GM19035 (cell line): ENCODE measurements around the gene GABBR2.

ENCODE experiments used
- ATAC-seq: cut with Tn5 transposase; IDR thresholded peaks from one replicate; pipeline ENCODE4 v1.9.1; 2021; ENCODE audit not compliant: unreplicated experiment

Gene GABBR2

GRCh38 chr9:98413084-98413483 is 295.7 kb downstream of the GABBR2 start:
- no peak for ATAC-seq

DNA sequence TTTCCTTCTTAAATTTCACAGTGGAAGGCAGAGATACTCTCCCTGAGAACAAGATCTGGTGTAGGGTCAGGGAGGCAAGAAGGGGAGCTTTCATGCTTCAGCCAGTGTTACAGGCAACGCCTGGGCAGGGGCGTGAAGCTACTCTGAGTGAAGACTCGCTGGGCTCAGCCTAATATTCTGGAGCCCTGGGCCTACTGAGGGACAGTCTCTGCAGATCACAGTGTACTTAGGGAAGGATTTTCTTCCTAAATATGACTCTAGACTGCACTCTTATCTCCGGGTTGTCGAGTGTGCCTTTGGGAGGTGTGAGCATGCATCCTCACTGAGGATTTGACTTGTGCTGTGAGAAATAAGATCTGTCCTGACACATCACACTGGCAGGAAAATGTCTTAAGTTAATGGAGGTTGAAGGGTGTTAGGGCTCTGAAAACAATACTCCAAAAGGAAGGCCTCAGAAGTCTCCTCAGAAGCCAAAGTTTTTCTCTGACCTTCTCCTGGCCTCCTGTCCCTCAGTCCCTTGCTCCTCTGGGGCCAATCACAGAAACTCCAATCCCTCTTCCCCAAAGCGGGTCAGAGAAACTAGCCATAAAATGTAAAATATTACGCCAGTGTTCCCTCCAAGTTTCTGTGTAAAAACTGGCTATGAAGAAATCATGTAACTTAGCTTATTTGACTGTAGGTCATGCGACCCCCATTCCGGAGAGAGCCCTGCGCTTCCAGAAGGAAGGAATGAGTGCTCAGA is 296.5 kb downstream of the GABBR2 start:
- ATAC-seq = no peak

DNA sequence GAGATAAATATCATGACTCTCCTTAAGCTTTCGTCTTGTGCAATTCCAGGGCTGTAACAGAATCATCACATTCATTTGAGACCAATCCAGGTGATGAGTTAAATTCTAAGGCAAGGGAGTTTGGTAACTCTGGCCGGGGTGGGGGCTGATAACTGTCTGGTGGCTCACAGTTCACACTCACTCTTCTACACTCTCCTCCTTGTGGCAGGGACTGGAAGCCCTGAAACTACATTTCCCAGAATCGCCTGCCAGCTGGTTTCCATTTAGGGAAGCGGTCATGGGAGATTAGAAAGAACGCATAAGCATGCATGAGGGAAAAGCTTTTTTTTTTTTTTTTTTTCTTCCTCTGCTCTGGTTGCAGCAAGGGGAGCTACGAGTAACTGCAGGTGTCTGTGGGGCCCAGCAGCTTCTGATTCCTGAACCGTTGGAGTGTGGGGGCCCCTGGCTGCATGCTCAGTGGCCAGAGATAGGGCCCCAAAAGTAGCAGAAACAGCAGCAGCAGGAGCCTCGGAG is 298.5 kb downstream of the GABBR2 start:
- no peak for ATAC-seq

GRCh38 chr9:98409719-98410118 is 299.0 kb downstream of the GABBR2 start:
- ATAC-seq = no peak

DNA sequence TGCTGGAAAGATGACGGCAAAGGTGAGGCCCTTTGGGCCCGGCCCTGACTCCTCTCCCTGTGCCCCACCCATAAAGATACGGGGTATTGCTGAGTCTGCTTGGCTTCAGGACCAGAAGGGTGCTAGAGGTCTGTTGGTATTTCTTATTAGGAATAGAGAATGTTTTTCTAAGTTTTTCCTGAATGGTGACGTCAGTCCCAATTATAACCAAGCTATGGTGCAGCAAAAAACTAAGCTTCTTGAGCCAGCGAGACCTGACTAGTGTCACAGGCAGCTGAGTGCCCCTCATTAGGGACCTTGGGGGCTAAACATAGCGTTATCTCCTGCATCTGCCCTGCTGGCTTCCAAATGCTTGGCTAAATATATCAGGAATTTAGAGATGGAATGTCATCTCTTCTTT is 302.3 kb downstream of the GABBR2 start:
- ATAC-seq = no peak

DNA sequence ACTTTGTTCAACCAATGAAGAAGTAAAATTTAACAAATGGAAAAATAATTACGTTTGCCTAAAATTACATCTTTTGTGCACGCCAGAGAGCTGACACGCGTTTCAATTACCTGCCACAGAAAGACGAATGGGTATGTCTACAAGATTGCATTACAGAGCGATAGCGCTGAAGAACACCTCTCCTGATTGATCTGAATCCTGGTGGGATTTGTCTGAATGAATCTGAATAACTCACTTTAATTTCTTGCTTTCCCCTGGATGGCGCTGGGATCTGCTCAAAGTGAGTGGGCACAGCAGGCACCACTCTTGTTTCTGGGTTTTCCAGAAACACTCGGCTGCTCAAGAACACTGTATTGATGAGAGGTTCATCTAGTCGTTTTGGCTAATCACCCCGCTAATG is 304.5 kb downstream of the GABBR2 start:
- no peak for ATAC-seq

DNA sequence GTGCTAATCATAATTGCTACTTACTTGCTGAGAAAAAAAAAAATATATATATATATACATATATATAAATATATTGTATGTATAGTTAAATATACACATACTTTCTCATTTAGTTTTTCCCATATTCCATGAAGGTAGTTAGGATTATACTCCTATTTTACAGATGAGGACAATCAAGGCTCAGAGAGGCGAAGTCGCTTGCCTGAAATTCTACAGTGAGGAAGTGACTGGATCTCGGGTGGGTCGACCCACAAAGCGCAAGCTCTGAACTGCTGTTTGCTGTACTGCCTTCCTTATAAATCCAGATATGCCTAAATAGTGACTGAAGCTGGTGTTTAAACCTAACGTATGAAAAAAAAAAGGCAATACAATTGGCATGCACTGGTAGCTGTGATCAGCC is 305.0 kb downstream of the GABBR2 start:
- ATAC-seq = no peak

GRCh38 chr9:98402019-98402840 is 306.5 kb downstream of the GABBR2 start:
- ATAC-seq = no peak

- ATAC-seq = no peak
Measured at GRCh38 chr9:98401140-98402018, 307.4 kb downstream of the GABBR2 start.

DNA sequence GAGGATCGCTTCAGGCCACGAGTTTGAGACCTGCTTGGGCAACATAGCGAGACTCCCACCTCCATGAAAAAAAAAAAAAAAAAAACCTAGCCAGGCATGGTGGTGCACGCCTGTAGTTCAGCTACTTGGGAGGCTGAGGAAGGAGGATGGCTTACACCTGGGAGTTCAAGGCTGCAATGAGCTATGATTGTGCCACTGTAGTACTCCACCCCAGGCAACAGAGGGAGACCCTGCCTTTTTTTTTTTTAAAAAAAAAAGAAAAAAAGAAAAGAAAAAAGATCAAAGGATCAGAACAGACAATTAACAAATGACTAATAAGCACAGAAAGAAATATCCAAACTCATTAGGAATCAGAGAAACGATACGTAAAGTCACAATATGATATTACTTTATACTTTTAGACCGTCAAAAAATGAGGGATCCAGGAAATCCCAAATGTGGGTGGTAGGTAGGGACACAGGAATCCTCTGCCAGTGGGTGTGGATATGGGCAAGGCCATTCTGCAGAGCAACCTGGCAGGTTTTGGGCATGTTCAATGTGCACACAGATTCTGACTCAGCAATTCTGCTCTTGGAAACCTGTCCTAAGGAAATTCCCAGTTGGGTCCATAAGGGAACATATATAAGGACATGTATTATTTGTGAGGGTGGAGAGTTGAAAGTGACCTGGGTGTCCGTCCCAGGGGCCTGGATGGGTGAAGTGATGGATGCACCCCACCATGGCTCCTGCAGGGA is 308.6 kb downstream of the GABBR2 start:
- ATAC-seq = no peak

DNA sequence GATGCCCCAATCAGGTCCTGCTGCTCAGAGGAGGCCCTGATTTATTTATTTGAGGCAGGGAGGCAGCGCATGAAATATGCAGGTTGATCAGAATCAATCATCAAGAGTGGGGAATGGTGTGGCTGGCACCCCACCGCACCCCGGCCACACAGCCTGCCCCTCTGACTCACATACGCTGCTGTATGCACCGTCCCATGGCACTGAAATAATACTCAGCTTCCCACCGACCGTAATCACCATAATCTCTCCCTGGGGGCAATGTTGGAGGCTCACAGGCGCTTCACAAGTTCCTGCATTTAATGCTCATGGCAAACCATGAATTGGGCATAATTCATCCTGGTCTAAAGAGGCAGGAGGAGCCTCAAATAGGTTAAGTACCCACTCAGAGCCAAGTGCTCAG is 312.1 kb downstream of the GABBR2 start:
- no peak for ATAC-seq

DNA sequence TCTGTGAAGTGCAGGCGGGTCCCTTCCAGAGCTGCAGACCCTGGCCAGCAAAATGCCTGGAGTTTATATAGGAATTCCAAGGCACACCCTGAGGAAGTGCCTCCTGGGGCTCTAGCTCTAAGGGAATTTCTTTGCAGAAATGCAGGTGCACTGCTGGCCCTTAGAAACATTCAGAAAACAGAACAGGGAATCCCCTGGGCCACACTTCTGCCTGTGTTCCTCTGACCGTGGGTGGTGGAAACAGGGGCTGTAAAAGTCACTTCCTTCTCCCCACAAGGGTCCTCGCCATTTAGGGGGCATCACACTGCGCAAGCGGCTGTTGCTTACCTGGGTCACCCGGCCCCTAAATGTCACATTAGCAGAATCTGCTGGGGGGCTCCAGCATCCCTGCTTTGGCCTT is 312.5 kb downstream of the GABBR2 start:
- ATAC-seq = no peak

- ATAC-seq = no peak
Measured at GRCh38 chr9:98391867-98392266, 316.9 kb downstream of the GABBR2 start.

DNA sequence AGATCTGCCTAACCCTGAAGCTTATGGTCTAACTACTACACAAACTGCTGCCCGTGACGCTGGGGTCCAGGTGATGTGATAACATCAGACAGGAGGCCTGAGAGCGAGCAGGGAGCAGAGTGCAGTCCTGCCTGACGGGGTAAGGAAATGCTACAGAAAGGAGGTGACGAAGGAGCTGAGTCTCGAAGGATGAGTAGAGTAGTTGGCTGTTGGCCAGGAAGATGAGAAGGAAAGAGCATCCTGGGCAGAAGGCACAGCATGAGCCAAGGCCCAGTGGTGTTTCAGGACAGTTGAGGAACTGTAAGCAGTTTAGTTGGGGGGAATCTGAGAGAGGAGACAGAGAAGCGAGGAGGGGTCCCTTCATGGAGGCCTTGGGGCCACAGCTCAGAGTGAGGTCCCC is 317.3 kb downstream of the GABBR2 start:
- ATAC-seq = no peak

GRCh38 chr9:98385751-98386150 is 323.0 kb downstream of the GABBR2 start:
- ATAC-seq = no peak

GRCh38 chr9:98383758-98384157 is 325.0 kb downstream of the GABBR2 start:
- ATAC-seq = no peak

DNA sequence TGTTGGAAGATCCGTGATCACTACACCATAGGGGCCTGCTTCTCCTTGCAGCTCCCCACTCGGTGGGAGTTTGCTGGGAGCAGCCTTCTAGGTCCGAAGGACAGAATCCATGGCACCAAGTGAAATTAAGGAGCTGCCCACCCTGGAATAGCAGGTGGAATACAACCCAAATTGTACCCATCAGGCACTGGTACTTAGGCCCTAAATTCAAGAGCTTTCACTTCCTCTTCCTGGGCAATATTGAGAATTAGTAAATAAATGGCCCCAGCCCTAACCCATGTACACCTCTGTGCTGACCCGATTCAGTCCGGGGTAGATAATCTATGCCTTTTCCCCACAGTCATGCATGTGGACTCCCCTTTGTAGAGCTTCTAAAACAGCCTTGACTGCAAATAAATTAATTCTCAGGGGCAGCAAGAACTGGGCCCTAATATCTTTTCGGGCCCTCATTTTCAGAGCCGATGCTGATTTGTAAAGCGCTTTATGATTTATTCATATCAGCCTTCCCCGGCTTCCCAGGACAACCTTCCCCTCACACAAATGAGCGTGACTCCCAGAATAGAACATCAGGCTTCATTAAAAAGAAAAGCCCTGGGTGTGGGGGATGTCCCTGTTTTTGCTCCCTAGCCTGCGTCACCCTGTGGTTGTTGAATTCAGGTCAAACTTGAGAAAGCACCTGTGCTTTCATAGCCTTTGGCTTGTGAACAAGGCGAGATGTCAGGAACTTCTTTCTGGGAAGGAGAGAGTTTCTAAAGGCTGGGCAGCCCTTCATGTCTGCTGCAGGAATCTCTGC is 327.2 kb downstream of the GABBR2 start:
- ATAC-seq = no peak

DNA sequence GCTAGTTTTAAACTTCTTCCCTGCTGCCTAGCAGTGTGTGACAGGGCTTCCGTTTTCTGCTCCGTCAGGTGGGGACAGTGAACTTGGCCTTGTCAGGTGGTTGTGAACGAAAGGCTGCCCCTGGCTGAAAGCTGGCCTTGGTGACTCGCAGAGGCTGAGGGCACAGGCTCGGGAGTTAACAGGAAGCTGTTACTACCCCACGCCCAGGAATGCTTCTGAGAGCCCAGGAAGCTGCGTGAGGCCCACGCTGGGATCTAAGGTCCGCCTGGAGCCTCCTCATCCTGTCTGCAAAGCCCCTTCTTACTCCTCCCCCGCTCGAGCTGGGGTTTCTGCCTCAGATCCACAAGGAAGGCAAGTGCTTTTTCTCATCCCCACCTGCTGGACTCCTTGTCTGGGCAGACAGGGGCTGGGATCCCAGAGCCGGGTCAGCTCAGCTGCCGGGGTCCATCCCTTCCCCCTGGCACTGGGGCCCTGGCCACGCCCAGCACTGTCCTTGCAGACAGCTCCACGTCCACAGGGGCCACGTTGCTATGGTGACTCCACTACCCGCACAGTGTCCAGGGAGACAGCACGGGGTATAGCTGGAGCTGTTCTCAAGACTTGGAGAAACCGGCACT is 328.6 kb downstream of the GABBR2 start:
- no peak for ATAC-seq

- no peak for ATAC-seq
Measured at GRCh38 chr9:98379572-98379971, 329.2 kb downstream of the GABBR2 start.
